ENCODE results near the gene CNTNAP2.
"Not testable (repeated sequence)": the region's sequence is repeated elsewhere in the genome, so short reads cannot be mapped to it uniquely, and the experiment has no call there.

- TF ChIP-seq CTCF (IDR thresholded peaks at IDR 0.05 in 4 of 5, conservative IDR thresholded peaks at IDR 0.05 in 1 of 5); POLR2A (IDR thresholded peaks at IDR 0.05): not testable (repeated sequence)
These were observed 1621.1 kb downstream of the CNTNAP2 start for GRCh38 chr7:147737559-147738214.

Data from gastrocnemius medialis (tissue), 4 donors.